Measurements from ENCODE around the gene MYL9. TPM values are rescaled to one million over a fixed set of nuclear protein-coding genes. Genes with fewer than 3 reads are reported as not detected.

The MYL9 gene
- polyA plus RNA-seq, 3 donors = 19.9 to 327 (median 183) TPM

DNA sequence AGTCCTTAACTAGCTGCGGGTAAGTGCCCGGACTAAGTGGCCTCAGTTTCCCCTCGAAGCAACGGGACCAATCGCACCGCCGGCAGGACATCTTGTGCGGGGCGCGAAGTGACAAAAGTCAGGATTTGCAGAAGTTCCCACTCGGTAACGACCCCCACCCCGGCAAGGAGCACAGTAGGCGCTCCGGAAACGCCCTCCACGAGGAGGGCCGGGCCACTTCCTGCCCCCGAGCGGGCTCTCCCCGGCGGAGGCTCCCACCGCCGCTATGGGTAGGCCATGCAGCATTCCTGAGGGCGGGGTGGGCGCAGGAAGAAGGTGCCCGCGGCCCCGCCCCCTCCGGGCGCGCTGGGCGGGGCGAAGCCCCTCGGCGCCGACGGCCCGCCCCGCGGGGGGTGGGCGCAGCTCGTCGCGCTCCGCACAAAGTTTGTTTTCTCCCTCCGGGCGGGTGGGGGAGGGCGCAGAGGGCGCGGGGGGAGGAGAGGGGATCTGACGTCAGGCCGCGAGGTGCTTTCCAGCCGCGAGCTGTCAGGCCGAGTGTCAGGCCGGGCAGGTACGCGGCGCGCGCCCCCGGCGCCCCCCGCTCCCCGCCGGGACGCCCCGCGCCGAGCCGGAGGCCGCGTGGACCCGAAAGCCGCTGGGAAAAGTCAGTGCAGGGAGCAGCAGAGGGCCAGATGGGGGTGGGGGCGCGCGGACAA lies 31.9 kb downstream of the MYL9 start, which contains the start of gene TGIF2:
TSS of gene TGIF2 (plus strand) at position 495 of the 695 bp plus-strand sequence. CDS start 5,178 bp downstream, outside the sequence.
- WGBS, 3 donors = 2 to 4% (median 2%) methylated on average over 51 to 79 of the region's 80 CpGs
- peak within 1 kb of the TSS; percentile 88 for H3K27ac ChIP-seq (ENCODE audit: low read depth, low read length)

DNA sequence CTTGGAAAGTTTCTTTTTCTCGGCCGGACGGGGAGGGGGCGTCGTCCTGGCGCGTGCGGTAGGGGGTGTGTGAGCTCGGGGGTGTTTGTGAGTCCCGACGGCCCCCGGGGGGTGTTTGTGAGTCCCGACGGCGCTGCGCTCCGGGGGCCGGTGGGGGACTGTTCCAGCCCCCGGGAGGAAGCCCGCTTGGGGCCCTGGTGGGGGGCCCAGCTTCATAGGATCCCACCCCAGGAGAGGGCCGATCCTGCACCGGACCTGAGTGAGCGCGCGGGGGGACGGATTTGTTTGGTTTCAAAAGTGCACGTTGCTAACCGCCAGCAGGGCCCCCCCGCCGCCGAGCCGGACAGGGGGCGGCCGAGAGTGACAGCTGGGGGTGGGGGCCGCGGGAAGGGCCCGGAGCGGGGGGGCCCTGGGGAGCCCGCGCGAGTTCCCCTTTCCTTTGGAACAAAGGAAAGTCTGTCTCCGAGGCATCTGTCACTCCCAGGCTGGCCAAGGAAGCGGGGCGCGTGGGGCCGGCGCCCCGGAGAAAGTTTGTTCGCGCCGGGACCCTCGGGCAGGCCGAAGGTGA lies 32.6 kb downstream of the MYL9 start:
- H3K27ac ChIP-seq (ENCODE audit: low read depth, low read length) = peak overlapping the region; percentile 88
- WGBS, 3 donors = 0 to 1% (median 1%) methylated on average over 37 to 53 of the region's 53 CpGs

DNA sequence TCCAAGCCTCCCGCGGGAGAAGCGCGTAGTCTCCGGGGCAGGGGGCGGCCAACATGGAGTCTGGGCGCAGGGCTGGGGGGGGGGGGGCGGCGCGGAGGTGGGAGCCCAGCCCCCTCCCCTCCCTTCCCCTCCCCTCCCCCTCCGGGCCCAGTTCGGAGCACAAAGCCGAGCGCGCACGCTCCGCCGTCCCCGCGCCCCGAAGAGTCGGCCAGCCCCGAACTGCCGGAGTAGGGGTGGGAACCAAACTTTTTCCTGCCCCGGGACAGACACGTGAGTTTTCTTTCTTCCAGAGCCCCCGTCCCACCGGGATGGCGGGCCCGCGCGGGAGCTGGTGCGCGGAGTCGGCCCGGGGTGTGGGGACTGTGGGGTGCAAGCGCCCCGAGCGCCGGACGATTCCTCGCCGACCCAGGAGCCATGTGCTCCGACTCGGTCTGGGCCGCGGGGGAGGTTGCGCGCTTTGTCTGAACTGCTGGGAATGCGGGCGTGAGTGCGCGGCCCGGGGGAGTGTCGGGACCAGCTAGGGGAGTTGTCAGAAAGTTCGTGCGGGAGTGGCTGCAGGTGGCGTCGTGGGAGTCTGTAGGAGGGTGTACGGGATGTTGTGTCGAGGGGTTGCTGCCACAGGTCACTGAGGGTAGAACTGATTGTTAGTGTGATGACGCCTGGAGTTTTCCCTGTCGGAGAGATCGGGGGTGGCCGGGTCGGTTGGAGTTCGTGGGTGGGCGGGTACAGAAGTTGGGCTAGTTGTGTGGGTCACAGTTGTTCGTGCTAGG lies 33.2 kb downstream of the MYL9 start:
- 0 to 1% (median 1%) methylated on average over 47 to 58 of the region's 69 CpGs for WGBS, 3 donors
- H3K27ac ChIP-seq (ENCODE audit: low read depth, low read length) = no peak overlapping the region

DNA sequence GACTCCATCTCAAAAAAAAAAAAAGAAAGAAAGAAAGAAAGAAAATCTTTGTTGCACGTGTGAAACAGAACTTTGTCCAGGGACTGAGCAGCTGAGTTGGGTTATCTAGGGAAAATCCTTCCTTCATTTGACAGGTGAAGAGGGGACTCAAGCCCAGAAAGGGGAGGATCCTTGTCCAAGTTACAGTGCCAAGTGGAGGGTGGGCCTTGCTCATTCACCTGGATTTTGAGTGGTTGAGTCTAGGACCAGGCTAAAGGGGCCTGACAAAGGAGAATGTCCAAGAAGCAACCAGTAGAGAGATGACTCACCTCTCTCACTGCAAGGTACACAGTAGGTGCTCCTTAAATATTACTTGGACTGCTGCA lies 34.7 kb downstream of the MYL9 start:
- WGBS, 3 donors = 17 to 75% (median 55%) methylated on average over 1 of the region's 1 CpG
- H3K27ac ChIP-seq (ENCODE audit: low read depth, low read length) = no peak overlapping the region

DNA sequence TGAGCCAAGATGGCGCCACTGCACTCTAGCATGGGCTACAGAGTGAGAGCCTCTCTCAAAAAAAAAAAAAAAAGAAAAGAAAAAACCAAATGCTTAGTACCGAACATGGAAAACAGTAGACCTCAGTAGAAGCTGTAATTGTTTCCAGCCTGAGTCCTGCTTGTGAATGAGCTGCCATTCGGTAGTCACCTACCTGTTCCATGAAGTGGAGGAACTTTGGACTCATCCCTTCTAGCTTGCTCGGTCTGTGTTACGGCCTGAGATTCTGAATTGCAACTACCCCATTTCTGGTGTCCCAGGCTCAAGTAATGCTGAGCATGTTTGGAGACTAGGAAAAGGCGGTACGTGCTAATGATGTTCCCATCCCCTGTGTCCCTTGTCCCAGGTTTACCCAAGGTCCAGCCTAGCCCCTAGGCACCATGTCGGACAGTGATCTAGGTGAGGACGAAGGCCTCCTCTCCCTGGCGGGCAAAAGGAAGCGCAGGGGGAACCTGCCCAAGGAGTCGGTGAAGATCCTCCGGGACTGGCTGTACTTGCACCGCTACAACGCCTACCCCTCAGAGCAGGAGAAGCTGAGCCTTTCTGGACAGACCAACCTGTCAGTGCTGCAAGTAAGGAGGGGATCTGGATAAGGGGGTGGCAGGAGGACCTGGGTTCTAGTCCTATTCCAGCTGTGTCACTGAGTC lies 37.2 kb downstream of the MYL9 start:
- WGBS, 3 donors = 96 to 97% (median 97%) methylated on average over 15 of the region's 15 CpGs
- no peak overlapping the region for H3K27ac ChIP-seq (ENCODE audit: low read depth, low read length)

DNA sequence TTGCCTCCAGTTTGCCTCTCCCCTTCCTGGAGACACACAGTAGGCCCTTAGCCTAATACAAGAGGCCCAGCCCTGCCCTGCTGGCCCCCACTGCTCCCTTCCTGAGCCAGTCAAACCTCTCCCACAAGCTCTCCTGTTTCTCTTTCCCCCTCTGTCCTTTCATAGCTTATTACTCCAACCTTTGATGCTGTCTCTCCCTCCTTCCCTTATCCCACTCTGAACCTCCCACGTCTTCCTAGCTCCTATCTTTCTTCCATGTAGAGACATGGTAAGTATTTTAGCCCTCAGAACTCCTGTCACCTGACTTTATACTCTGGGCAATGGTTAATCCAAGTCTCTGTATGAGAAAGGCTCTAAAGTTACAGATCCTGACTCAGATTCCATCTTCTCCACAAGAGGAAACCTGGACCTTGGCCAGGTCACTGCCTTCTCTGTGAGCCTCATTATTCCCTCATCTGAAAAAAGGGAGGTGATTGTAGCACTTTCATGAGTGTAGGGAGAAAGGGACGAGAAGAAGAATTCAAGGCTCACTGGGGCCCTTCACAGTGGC lies 38.8 kb downstream of the MYL9 start:
- 75 to 93% (median 78%) methylated on average over 2 of the region's 2 CpGs for WGBS, 3 donors

DNA sequence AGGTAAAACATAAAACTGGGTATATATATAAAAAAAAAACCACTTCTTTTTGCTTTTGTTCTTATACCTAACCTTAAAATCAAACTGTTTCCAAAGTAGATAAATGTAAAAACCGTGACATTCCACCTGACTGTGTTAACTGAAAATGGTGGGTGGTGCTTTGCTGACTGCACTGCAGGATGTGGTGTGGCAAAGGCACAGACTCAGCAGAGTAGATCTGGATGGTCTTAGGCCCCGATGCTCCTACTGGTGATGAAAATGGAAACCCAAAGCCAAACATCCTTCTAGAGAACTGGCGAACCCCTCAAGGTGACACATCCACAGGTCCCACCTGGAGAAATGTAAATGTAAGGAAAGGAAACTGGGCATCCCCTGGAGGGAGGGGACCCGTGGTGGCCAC lies 41.0 kb downstream of the MYL9 start:
- H3K27ac ChIP-seq (ENCODE audit: low read depth, low read length) = no peak overlapping the region
- WGBS, 3 donors = 83 to 88% (median 87%) methylated on average over 4 of the region's 4 CpGs

More for the DNA sequence above, 38.8 kb downstream of the MYL9 start:
- H3K27ac ChIP-seq (ENCODE audit: low read depth, low read length) = no peak overlapping the region

DNA sequence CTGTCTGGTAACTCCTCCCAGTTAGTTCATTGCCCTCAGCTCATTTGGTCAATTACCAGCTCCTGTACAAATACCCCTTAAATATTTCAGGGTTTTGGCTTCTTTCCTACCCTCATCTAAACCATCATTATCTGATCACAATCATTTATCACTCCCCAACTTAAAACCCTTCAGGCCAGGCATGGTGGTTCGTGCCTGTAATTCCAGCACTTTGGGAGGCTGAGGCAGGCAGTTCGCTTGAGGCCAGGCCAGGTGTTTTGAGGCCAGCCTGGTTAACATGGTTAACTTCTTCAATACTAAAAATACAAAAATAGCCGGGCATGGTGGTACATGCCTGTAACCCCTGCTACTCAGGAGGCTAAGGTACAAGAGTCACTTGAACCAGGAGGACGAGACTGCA lies 41.5 kb downstream of the MYL9 start:
- H3K27ac ChIP-seq (ENCODE audit: low read depth, low read length) = no peak overlapping the region
- 94 to 97% (median 94%) methylated on average over 4 of the region's 4 CpGs for WGBS, 3 donors

DNA sequence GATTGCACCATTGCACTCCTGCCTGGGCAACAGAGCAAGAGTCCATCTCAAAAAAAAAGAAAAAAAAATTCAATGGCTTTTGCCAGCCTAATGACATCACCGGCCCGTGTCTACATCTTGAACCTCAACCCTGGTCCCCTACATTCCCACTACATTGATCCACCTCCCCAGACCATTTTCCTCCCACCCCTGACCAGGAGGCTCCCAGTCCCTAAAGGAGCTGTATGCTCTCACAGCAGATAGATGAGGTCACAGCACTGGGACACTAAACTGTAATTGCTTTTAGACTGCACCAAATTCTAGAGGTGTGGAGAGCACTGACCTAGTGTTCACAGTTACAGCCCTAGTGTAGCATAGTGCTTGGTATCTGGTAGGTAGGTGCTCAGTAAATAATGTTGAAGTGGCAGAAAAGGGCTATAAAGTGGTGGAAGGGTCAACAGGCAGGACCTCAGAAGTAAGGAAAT lies 42.7 kb downstream of the MYL9 start:
- WGBS, 3 donors = 83 to 90% (median 85%) methylated on average over 2 of the region's 2 CpGs
- H3K27ac ChIP-seq (ENCODE audit: low read depth, low read length) = no peak overlapping the region

DNA sequence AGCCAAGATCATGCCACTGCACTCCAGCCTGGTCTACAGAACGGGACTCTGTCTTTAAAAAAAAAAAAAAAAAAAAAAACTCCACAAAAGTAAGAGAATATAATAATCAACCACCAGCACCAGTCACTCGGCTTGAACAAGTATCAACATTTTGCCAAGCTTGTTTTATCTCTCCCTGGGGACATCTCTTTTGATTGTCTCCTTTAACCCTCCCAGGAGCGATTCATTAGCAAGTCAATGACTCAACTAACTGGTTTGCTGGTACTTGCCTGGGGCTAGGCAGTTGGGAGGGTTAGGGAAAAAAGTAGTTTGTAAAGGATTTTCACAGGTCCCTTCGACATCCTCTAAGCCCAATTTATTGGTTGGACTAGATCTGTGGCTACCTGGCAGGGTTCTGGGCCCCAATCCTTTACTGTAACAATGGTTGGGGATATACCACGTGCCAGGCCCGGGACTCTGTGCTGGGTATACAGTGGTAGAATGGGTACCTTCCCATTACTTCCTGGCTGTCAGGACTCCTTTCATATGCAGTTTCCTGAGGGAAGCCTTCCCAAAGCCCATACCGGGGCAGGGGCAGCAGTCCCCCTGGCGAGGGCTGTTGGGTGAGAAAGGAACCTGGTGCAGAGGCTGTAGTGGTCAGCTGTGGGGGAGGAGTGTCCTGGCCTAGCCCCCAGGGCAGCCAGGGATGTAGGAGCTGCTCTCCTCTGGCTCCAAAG lies 44.2 kb downstream of the MYL9 start:
- 74 to 82% (median 77%) methylated on average over 8 of the region's 8 CpGs for WGBS, 3 donors
- no peak overlapping the region for H3K27ac ChIP-seq (ENCODE audit: low read depth, low read length)

DNA sequence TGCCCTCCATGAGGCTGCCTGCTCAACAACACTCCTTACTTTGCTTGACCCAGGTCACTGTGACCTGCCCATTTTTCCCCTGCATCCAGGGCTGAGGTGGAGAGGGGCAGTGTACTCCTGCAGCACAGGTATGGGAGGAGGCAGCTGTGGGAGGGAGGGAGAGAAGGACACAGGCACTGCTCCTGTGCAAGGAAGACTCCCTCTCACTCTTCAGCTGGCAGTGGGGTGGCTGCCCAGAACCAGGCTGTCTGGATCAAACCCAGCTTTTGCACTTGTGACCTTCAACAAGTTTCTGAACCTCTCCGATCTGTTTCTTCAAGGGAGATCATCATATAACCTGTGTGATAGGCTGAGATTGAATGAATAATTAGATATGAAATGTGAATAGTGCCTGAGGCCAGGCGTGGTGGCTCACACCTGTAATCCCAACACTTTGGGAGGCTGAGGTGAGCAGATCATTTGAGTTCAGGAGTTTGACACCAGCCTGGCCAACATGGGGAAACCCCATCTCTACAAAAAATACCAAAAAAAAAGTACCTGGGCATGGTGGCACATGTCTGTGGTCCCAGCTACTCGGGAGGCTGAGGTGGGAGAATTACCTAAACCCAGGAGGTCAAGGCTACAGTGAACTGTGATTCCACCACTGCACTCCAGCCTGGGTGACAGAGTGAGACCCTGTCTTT lies 46.2 kb downstream of the MYL9 start:
- no peak overlapping the region for H3K27ac ChIP-seq (ENCODE audit: low read depth, low read length)
- 63 to 90% (median 88%) methylated on average over 3 of the region's 3 CpGs for WGBS, 3 donors

DNA sequence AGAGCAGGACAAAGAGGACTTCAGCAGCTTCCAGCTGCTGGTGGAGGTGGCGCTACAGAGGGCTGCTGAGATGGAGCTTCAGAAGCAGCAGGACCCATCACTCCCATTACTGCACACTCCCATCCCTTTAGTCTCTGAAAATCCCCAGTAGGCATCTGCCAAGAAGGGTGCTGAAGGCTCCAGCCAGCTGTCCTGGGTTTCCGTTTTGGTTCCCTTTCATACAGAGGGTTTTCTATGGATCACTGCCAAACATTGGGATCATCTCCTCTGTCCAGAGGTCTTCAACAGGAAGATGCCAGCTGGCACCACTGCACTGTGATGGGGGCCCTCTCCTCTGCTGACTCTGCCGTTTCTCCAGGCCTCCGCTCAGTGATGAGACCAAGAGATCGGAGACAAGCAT lies 50.0 kb downstream of the MYL9 start:
- WGBS, 3 donors = 81 to 89% (median 84%) methylated on average over 5 of the region's 5 CpGs

DNA sequence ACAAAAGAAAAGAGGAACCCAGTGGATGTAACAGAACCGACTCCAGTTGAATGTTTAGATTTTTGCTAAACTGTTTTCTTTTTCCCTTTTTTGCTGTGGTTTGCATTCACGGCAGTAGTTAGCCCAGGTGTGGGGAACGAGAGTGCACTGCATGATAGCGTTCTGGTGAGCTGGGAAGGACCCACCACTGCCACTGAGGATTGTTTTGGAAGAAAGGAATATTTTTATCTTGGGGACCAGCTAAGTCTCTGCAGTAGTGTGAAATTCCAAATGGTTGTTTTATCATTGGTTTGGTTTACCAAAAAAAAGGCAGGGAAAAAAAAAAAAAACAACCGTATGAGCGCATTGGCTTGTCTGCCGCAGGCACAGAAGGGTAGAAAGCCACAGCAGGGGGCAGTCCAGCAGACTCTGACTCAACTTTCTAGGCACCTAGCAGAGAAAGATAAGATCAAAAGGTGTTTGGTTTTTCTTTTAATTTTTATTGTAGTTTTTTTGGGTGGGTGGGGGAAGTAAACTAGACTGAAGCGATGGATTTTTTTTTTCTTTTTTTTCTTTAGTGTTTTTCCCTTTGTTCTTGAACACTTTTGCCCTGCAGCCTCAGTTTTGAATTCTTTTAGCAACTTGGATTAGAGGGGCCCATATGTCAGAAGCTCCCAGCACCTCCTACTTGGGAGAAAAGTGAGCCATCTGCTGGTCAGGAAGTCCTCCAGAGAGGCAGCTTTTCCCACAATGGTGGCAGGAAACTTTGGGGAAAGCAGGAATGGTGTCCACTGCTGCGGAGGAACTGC lies 50.7 kb downstream of the MYL9 start:
- 80 to 90% (median 81%) methylated on average over 9 of the region's 9 CpGs for WGBS, 3 donors
- H3K27ac ChIP-seq (ENCODE audit: low read depth, low read length) = no peak overlapping the region

More for the DNA sequence above, 50.0 kb downstream of the MYL9 start:
- H3K27ac ChIP-seq (ENCODE audit: low read depth, low read length) = no peak overlapping the region

DNA sequence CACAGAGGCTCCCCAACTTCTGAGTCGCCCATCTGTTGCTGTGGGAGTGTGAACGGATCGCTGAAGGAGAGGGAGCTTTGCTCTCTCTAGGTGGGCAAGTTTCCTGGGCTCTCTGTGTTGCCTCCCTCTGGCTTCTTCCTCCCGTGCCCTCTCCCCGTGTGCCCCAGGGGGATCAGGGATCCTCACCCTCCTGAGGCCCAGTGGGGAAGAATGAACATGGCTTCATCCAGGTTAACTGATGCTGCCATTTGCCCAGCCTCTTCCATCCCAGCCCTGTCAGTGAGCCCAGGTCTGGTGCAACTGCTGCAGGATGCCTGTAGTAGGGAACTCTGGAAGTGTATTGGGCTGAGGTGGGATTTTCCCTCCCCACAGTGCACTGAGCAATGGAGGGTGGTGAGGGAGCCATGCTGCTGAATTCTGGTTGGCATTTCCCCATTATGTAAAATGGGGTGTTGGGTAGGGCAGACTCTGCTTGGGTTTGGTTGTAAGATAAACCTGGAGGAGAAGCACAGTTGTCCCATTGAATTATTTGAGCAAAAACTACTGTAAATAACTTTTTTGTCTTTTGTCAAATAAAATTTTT lies 52.1 kb downstream of the MYL9 start:
- no peak overlapping the region for H3K27ac ChIP-seq (ENCODE audit: low read depth, low read length)
- WGBS, 3 donors = 84 to 93% (median 86%) methylated on average over 5 of the region's 5 CpGs

DNA sequence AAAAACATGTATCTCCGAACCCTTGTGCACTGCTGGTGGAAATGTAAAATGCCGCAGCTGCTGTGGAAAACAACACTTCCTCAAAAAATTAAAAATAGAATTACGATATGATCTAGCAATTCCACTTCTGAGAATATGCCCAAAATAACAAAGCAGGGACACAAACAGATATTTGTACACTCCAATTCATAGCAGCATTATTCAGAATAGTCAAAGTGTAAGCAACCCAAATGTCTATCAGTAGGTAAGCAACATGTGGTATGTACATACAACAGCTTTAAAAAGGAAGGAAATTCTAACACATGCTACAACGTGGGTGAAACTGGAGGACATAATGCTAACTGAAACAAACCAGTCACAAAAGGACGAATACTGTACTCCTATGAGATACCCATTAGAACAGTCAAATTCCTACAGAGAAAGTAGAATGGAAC lies 58.6 kb downstream of the MYL9 start:
- 27 to 57% (median 33%) methylated on average over 5 of the region's 5 CpGs for WGBS, 3 donors

More for the DNA sequence above, 58.6 kb downstream of the MYL9 start:
- H3K27ac ChIP-seq (ENCODE audit: low read depth, low read length) = no peak overlapping the region

All from adipose tissue (tissue), 3 donors.